ENCODE results near the gene XPO4. TPM values are rescaled to one million over a fixed set of nuclear protein-coding genes. Genes with fewer than 3 reads are reported as not detected.

XPO4 gene
- total and polyA plus RNA-seq, 11 donors, result 4.8 to 53.7 (median 25.6) TPM

- H3K4me1 ChIP-seq, result peaks cover 0 to 14% (median 9%) of the 10 kb centered on the region in 12 donors
- TF ChIP-seq, protein P1, sequence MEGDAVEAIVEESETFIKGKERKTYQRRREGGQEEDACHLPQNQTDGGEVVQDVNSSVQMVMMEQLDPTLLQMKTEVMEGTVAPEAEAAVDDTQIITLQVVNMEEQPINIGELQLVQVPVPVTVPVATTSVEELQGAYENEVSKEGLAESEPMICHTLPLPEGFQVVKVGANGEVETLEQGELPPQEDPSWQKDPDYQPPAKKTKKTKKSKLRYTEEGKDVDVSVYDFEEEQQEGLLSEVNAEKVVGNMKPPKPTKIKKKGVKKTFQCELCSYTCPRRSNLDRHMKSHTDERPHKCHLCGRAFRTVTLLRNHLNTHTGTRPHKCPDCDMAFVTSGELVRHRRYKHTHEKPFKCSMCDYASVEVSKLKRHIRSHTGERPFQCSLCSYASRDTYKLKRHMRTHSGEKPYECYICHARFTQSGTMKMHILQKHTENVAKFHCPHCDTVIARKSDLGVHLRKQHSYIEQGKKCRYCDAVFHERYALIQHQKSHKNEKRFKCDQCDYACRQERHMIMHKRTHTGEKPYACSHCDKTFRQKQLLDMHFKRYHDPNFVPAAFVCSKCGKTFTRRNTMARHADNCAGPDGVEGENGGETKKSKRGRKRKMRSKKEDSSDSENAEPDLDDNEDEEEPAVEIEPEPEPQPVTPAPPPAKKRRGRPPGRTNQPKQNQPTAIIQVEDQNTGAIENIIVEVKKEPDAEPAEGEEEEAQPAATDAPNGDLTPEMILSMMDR (IDR thresholded peaks at IDR 0.05), result no peak
- no peak for TF ChIP-seq POLR2A (IDR thresholded peaks at IDR 0.05)
- ATAC-seq, result no peak
- no peak overlapping the region for H3K27ac ChIP-seq
- intact Hi-C loops (cut with DNase I), result no loop called here
- peaks cover 0 to 50% (median 34%) of the 10 kb centered on the region in 9 donors for H3K36me3 ChIP-seq
- H3K9me3 ChIP-seq, result no peaks in the 10 kb centered on the region
- WGBS, 4 donors, result 82 to 85% (median 84%) methylated on average over 4 of the region's 4 CpGs
- H3K27me3 ChIP-seq, result no peaks in the 10 kb centered on the region
- H3K4me3 ChIP-seq, result no peak overlapping the region
- DNase-seq, result no peak
Measured at GRCh38 chr13:20808874-20809273, 93.7 kb downstream of the XPO4 start.

- H3K9me3 ChIP-seq, result no peaks in the 10 kb centered on the region
Measured at GRCh38 chr13:20803180-20803965, 99.2 kb downstream of the XPO4 start.

DNA sequence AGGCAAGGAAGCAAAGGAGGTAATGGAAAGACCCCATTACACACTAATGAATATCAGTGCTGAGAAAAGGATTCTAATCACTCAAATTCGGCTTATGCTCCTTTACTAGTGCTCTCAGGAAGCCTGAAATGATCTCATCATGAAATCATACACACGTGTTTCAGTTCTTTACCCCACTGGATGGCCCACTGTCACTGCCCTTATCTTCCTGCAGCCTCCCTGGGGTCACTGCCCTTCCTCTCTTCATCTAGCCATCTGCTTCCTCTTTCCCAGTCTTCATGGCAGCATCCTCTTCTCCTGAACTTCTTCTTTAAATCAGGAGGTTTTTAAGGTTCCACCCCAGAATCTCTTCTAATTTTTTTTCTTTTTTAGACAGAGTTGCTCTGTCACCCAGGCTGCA is 100.8 kb downstream of the XPO4 start:
- 27 to 32% (median 29%) methylated on average over 2 of the region's 2 CpGs for WGBS, 4 donors
- intact Hi-C loops (cut with DNase I), result no loop called here
- Histone ChIP-seq H3K27me3 (no peaks in the 10 kb centered on the region), H3K4me1 (peaks cover 0 to 24% (median 3%) of the 10 kb centered on the region in 12 donors), H3K4me3 (no peak overlapping the region), H3K36me3 (peaks cover 0 to 80% (median 34%) of the 10 kb centered on the region in 9 donors), H3K9me3 (no peaks in the 10 kb centered on the region), H3K27ac (no peak overlapping the region)
- no peak for ATAC-seq
- DNase-seq, result no peak
- no peak for TF ChIP-seq POLR2A (IDR thresholded peaks at IDR 0.05)
- TF ChIP-seq, protein P1 (IDR thresholded peaks at IDR 0.05), result no peak

More at GRCh38 chr13:20803180-20803965, 99.2 kb downstream of the XPO4 start:
- Histone ChIP-seq H3K27me3 (no peaks in the 10 kb centered on the region), H3K27ac (no peak overlapping the region), H3K4me1 (peaks cover 0 to 12% (median 0%) of the 10 kb centered on the region in 12 donors), H3K36me3 (peaks cover 0 to 80% (median 41%) of the 10 kb centered on the region in 9 donors), H3K4me3 (no peak overlapping the region)
- ATAC-seq (no peak), DNase-seq (no peak)
- TF ChIP-seq, protein P1 (IDR thresholded peaks at IDR 0.05), result no peak
- intact Hi-C loops (cut with DNase I), result no loop called here
- 85 to 90% (median 89%) methylated on average over 3 of the region's 3 CpGs for WGBS, 4 donors

GRCh38 chr13:20799726-20800416 is 102.7 kb downstream of the XPO4 start:
- intact Hi-C loops (cut with DNase I), result no loop called here
- Histone ChIP-seq H3K27ac (no peak overlapping the region), H3K4me3 (no peak overlapping the region), H3K9me3 (no peaks in the 10 kb centered on the region), H3K4me1 (peaks cover 0 to 27% (median 4%) of the 10 kb centered on the region in 12 donors), H3K36me3 (peaks cover 0 to 80% (median 48%) of the 10 kb centered on the region in 9 donors), H3K27me3 (no peaks in the 10 kb centered on the region)
- DNase-seq, result no peak
- ATAC-seq, result peak in 2 of 4 donors; percentile 19 to 76
- WGBS, 4 donors, result 57 to 60% (median 59%) methylated on average over 6 of the region's 6 CpGs
- TF ChIP-seq, protein P1 (IDR thresholded peaks at IDR 0.05), result no peak
- TF ChIP-seq POLR2A (IDR thresholded peaks at IDR 0.05), result no peak

Data from heart left ventricle (tissue), 16 donors.